ENCODE results near the gene RCCD1. TPM values are rescaled to one million over a fixed set of nuclear protein-coding genes. Genes with fewer than 3 reads are reported as not detected.
A peak's percentile ranks its signal among the peaks of the same experiment; 100 is the strongest.
"Not testable (repeated sequence)": the region's sequence is repeated elsewhere in the genome, so short reads cannot be mapped to it uniquely, and the experiment has no call there.

RCCD1 gene
- total RNA-seq, 1 donor from 2014 or later = 19.7 TPM

DNA sequence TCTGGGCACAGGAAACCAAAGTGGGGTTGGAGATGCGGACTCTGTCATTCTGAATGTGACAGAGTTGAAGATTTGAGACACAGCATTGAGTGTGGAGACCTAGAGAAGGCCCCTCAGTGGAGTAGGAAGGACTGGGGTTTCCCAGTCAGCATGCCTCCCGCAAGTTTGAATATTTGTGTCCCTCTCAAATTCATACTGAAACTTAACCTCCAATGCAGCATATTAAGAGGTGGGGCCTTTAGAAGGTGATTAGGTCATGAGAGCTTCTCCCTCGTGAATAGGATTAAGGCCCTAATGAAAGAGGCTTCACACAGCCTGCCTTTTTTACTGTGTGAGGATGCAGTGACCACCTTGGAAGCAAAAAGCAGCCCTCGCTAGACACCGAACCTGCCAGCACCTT lies 30.3 kb upstream of the RCCD1 start:
- no peak overlapping the region for H3K4me3 ChIP-seq
- TF ChIP-seq EZH2 (IDR thresholded peaks at IDR 0.05) (no peak), EZH2phosphoT487 (IDR thresholded peaks at IDR 0.05) (no peak)
- TF ChIP-seq, protein P1, sequence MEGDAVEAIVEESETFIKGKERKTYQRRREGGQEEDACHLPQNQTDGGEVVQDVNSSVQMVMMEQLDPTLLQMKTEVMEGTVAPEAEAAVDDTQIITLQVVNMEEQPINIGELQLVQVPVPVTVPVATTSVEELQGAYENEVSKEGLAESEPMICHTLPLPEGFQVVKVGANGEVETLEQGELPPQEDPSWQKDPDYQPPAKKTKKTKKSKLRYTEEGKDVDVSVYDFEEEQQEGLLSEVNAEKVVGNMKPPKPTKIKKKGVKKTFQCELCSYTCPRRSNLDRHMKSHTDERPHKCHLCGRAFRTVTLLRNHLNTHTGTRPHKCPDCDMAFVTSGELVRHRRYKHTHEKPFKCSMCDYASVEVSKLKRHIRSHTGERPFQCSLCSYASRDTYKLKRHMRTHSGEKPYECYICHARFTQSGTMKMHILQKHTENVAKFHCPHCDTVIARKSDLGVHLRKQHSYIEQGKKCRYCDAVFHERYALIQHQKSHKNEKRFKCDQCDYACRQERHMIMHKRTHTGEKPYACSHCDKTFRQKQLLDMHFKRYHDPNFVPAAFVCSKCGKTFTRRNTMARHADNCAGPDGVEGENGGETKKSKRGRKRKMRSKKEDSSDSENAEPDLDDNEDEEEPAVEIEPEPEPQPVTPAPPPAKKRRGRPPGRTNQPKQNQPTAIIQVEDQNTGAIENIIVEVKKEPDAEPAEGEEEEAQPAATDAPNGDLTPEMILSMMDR (IDR thresholded peaks at IDR 0.05) = no peak
- H2AFZ ChIP-seq (replicated peaks) = no peak overlapping the region
- H3K79me2 ChIP-seq (ENCODE audit: low read depth) = no peaks in the 10 kb centered on the region
- no peaks in the 10 kb centered on the region for H3K9me3 Mint-ChIP-seq
- DNase-seq (ENCODE audit: low spot score) = no peak
- no peaks in the 10 kb centered on the region for H4K20me1 ChIP-seq (ENCODE audit: low read depth)
- no peaks in the 10 kb centered on the region for H3K36me3 ChIP-seq
- peak overlapping the region; percentile 29 for H3K27ac Mint-ChIP-seq
- H3K9me3 ChIP-seq (ENCODE audit: low read depth) = no peaks in the 10 kb centered on the region
- H3K4me1 ChIP-seq = peaks cover 4% of the 10 kb centered on the region
- H3K4me1 Mint-ChIP-seq = peaks cover 7% of the 10 kb centered on the region
- no peaks in the 10 kb centered on the region for H3K27me3 ChIP-seq
- no peak overlapping the region for H3K4me3 Mint-ChIP-seq
- H3F3A ChIP-seq (ENCODE audit: low read depth) = peaks cover 10% of the 10 kb centered on the region
- peaks cover 12% of the 10 kb centered on the region for H3K36me3 Mint-ChIP-seq
- no peak overlapping the region for H3K4me2 ChIP-seq
- H3K27me3 Mint-ChIP-seq (ENCODE audit: insufficient read depth, low read depth) = no peaks in the 10 kb centered on the region
- H3K27ac ChIP-seq = no peak overlapping the region
- no peak overlapping the region for H3K9ac ChIP-seq

DNA sequence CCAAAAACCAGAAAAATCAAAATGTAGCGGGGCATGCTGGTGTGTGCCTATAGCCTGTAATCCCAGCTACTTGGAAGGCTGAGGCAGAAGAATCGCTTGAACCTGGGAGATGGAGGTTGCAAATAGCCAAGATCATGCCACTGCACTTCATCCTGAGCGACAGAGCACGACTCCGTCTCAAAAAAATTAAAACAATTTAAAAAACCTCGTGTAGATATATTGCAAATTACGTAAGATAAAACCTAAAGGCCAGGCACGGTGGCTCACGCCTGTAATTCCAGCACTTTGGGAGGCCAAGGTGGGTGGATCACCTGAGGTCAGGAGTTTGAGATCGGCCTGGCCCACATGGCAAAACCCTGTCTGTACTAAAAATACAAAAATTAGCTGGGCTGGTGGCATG lies 27.9 kb upstream of the RCCD1 start:
- not testable (repeated sequence) for H3K27me3 Mint-ChIP-seq (ENCODE audit: insufficient read depth, low read depth); H3K79me2 ChIP-seq (ENCODE audit: low read depth); H3K9ac ChIP-seq; H4K20me1 ChIP-seq (ENCODE audit: low read depth); H3K36me3 Mint-ChIP-seq; DNase-seq (ENCODE audit: low spot score); H3K27ac Mint-ChIP-seq; H3K36me3 ChIP-seq; H3K4me3 ChIP-seq; H3K4me3 Mint-ChIP-seq; H3K27ac ChIP-seq; H3K27me3 ChIP-seq; H3K4me1 ChIP-seq; H3K9me3 ChIP-seq (ENCODE audit: low read depth); H3K9me3 Mint-ChIP-seq; H2AFZ ChIP-seq (replicated peaks); H3K4me2 ChIP-seq
- peaks cover 10% of the 10 kb centered on the region for H3F3A ChIP-seq (ENCODE audit: low read depth)
- H3K4me1 Mint-ChIP-seq = peaks cover 13% of the 10 kb centered on the region

DNA sequence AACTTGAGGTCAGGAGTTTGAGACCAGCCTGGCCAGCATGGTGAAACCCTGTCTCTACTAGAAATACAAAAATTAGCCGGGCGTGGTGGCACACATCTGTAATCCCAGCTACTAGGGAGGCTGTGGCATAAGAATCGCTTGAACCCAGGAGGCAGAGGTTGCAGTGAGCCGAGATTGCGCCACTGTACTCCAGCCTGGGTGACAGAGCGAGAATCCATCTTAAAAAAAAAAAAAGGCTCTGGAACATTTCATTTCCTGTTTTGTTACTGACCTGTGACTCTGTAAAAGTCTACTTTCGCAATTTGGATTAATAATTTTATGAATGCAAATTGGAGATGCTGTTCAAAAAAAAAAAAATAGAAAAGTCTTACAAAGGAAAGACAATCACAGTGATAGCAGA lies 26.6 kb upstream of the RCCD1 start:
- H2AFZ ChIP-seq (replicated peaks); H4K20me1 ChIP-seq (ENCODE audit: low read depth); H3K9me3 Mint-ChIP-seq; DNase-seq (ENCODE audit: low spot score); H3K27ac ChIP-seq; H3K4me1 ChIP-seq; H3K27me3 ChIP-seq; H3K27ac Mint-ChIP-seq; H3K4me2 ChIP-seq; H3K36me3 ChIP-seq; H3K27me3 Mint-ChIP-seq (ENCODE audit: insufficient read depth, low read depth); H3K9me3 ChIP-seq (ENCODE audit: low read depth); H3K9ac ChIP-seq; H3K4me3 ChIP-seq; H3K36me3 Mint-ChIP-seq; H3K4me3 Mint-ChIP-seq; H3K79me2 ChIP-seq (ENCODE audit: low read depth): not testable (repeated sequence)
- H3F3A ChIP-seq (ENCODE audit: low read depth) = peaks cover 13% of the 10 kb centered on the region
- peaks cover 15% of the 10 kb centered on the region for H3K4me1 Mint-ChIP-seq

DNA sequence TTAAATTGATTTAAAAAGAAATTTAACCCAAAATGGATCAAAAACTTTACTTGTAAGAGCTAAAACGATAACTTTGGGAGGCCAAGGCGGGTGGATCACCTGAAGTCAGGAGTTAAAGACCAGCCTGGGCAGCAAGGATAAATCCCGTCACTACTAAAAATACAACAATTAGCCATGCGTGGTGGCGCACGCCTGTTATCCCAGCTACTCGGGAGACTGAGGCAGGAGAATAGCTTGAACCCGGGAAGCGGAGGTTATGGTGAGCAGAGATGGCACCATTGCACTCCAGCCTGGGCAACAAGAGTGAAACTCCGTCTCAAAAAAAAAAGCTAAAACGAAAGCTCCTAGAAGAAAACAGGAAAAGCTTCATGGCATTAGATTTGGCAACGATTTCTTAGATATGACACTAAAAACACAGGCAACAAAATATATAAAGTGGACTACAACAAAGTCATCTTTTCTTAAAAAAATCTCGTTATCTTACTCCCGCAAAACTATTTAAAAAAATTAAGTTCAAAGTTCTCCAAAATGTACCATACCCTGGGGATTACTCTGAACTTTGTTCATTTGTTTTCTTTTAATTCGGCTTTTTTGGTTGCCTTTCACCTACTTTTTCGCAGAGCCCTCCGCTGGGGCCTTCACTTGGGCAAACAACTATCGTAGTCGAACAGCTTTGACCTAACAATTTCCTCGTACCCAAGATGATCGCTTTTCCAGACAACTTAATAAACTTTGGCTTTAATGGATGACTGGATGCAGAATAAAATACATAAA lies 25.3 kb upstream of the RCCD1 start:
- Histone ChIP-seq H3K9ac (no peak overlapping the region), H3K4me3 (no peak overlapping the region), H3K27ac (no peak overlapping the region), H3K79me2 (ENCODE audit: low read depth) (no peaks in the 10 kb centered on the region), H3K4me1 (peaks cover 4% of the 10 kb centered on the region), H3F3A (ENCODE audit: low read depth) (peaks cover 15% of the 10 kb centered on the region), H3K9me3 (ENCODE audit: low read depth) (no peaks in the 10 kb centered on the region), H4K20me1 (ENCODE audit: low read depth) (peaks cover under 1% of the 10 kb centered on the region), H3K36me3 (no peaks in the 10 kb centered on the region), H2AFZ (replicated peaks) (no peak overlapping the region), H3K27me3 (peaks cover 15% of the 10 kb centered on the region), H3K4me2 (no peak overlapping the region)
- TF ChIP-seq, protein P1 (IDR thresholded peaks at IDR 0.05) = no peak
- no peak for TF ChIP-seq EZH2phosphoT487 (IDR thresholded peaks at IDR 0.05)
- TF ChIP-seq EZH2 (IDR thresholded peaks at IDR 0.05) = no peak
- Mint-ChIP-seq H3K4me1 (peaks cover 17% of the 10 kb centered on the region), H3K27me3 (ENCODE audit: insufficient read depth, low read depth) (peaks cover 5% of the 10 kb centered on the region), H3K9me3 (no peaks in the 10 kb centered on the region), H3K36me3 (no peaks in the 10 kb centered on the region), H3K27ac (no peak overlapping the region), H3K4me3 (no peak overlapping the region)
- DNase-seq (ENCODE audit: low spot score) = no peak

Measured in neural progenitor cell (in vitro differentiated cells).